Natural killer cell (primary cell): ENCODE measurements around the gene OLFM1. TPM values are rescaled to one million over a fixed set of nuclear protein-coding genes. Genes with fewer than 3 reads are reported as not detected.

Experiments
- ATAC-seq, 3 donors: fragments of 150-1000 bp in 2 of 3; fragments of 200-7000 bp in 1 of 3; cut with Tn5 transposase; 1 replicate in 1 of 3; 2 replicates in 2 of 3; pipeline ENCODE4 v1.10.0; 2021; ENCODE audit warnings: mild to moderate bottlenecking in 2 of 3, moderate library complexity in 2 of 3
- DNase-seq, 2 donors: peaks; one replicate each; pipeline versions ENCODE4 v3.0.0 to v3.0.0-alpha.2; 2013 to 2021; ENCODE audit warnings: mixed read lengths in 1 of 2
- H3K27ac ChIP-seq: one replicate; pipeline ENCODE4 v1.5.1; 2013; ENCODE audit warnings: mild to moderate bottlenecking, low read length
- H3K27me3 ChIP-seq: one replicate; pipeline ENCODE4 v1.6.1; 2013; ENCODE audit warnings: low read length; ENCODE audit not compliant: control insufficient read depth, insufficient read depth
- H3K36me3 ChIP-seq: one replicate; pipeline ENCODE4 v1.6.1; 2013; ENCODE audit warnings: low read length; ENCODE audit not compliant: control insufficient read depth, insufficient read depth
- H3K4me1 ChIP-seq: one replicate; pipeline ENCODE4 v1.6.1; 2013; ENCODE audit warnings: low read length; ENCODE audit not compliant: control insufficient read depth, insufficient read depth
- H3K4me3 ChIP-seq: one replicate; pipeline ENCODE4 v1.5.1; 2013; ENCODE audit warnings: low read length
- H3K9me3 ChIP-seq: one replicate; pipeline ENCODE4 v1.6.1; 2013; ENCODE audit warnings: low read length; ENCODE audit not compliant: control insufficient read depth, insufficient read depth
- H3K27ac Mint-ChIP-seq, 2 donors: one replicate each; pipeline ENCODE4 v1.8.0; 2022; ENCODE audit warnings: mild to moderate bottlenecking in 2 of 2, mixed read lengths in 2 of 2, moderate library complexity in 1 of 2
- H3K27me3 Mint-ChIP-seq, 2 donors: one replicate each; pipeline ENCODE4 v1.8.0; 2022; ENCODE audit warnings: low read depth in 2 of 2, mixed read lengths in 2 of 2
- H3K36me3 Mint-ChIP-seq: one replicate; pipeline ENCODE4 v1.8.0; 2022; ENCODE audit warnings: mixed read lengths
- H3K4me1 Mint-ChIP-seq, 2 donors: one replicate each; pipeline ENCODE4 v1.8.0; 2022; ENCODE audit warnings: mixed read lengths in 2 of 2
- H3K4me3 Mint-ChIP-seq: one replicate; pipeline ENCODE4 v1.8.0; 2022; ENCODE audit warnings: mild to moderate bottlenecking, moderate library complexity, mixed read lengths
- H3K9me3 Mint-ChIP-seq, 2 donors: one replicate each; pipeline ENCODE4 v1.8.0; 2022; ENCODE audit warnings: mixed read lengths in 2 of 2
- WGBS: methylation state at CpG from one replicate; pipeline ENCODE4 v1.1.7; 2013; ENCODE audit warnings: missing lambda C conversion rate; ENCODE audit not compliant: insufficient coverage; 5-methylcytosine and 5-hydroxymethylcytosine counted together
- intact Hi-C: fragments of 100-400 bp; cut with micrococcal nuclease; formaldehyde crosslinking; loops from one replicate; pipeline ENCODE4 v1.14.2; 2022
- total RNA-seq, 4 donors: library from RNA; stranded (reverse); fragments of 120-200 nt in 1 of 4; gene quantifications; one replicate each; pipeline versions ENCODE4 v1.2.3 to v1.2.4, GENCODE V29; 2013 to 2022
- TF ChIP-seq, protein P1 (sequence below): fragments of 200-600 bp; IDR thresholded peaks from one replicate; pipeline ENCODE4 v1.8.0; 2022; ENCODE audit warnings: antibody characterized with exemption

OLFM1 gene
- total RNA-seq, 3 donors from 2014 or later (not counting 1 experiment from before 2014, with no cell fraction given): 0.18 TPM; not detected in 2

DNA sequence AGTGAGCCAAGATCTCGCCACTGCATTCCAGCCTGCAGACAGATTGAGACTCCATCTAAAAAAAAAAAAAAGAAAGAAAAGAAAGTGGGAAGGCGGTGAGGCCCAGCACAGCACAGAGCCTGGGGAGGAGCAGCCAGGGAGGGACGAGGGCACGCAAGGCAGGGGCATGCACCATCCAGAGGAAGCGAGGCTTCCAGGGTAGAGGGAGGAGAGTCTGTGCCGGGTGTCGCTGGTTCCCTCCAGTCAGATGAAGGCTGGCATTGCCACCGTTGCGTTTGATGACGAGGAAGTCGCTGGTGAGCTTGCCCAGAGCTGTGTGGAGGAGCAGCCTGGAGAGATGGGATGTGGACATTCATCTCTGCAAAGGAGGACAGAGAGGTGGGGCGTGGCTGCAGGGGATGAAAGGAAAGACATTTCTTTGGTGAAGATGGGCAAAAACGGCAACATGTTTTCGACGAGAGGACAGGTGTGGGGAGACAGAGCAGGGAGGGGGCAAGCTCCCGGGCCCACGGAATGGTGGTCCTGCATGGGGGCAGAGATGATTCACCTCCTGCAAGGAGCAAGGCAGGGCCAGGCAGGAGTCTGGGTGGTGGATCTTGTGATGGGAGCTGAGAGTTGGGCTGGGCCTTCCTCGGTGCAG, 18.6 kb upstream of the OLFM1 start:
- no peaks in the 10 kb centered on the region for H3K4me1 Mint-ChIP-seq
- TF ChIP-seq, protein P1, sequence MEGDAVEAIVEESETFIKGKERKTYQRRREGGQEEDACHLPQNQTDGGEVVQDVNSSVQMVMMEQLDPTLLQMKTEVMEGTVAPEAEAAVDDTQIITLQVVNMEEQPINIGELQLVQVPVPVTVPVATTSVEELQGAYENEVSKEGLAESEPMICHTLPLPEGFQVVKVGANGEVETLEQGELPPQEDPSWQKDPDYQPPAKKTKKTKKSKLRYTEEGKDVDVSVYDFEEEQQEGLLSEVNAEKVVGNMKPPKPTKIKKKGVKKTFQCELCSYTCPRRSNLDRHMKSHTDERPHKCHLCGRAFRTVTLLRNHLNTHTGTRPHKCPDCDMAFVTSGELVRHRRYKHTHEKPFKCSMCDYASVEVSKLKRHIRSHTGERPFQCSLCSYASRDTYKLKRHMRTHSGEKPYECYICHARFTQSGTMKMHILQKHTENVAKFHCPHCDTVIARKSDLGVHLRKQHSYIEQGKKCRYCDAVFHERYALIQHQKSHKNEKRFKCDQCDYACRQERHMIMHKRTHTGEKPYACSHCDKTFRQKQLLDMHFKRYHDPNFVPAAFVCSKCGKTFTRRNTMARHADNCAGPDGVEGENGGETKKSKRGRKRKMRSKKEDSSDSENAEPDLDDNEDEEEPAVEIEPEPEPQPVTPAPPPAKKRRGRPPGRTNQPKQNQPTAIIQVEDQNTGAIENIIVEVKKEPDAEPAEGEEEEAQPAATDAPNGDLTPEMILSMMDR: no peak
- no peak for DNase-seq

DNA sequence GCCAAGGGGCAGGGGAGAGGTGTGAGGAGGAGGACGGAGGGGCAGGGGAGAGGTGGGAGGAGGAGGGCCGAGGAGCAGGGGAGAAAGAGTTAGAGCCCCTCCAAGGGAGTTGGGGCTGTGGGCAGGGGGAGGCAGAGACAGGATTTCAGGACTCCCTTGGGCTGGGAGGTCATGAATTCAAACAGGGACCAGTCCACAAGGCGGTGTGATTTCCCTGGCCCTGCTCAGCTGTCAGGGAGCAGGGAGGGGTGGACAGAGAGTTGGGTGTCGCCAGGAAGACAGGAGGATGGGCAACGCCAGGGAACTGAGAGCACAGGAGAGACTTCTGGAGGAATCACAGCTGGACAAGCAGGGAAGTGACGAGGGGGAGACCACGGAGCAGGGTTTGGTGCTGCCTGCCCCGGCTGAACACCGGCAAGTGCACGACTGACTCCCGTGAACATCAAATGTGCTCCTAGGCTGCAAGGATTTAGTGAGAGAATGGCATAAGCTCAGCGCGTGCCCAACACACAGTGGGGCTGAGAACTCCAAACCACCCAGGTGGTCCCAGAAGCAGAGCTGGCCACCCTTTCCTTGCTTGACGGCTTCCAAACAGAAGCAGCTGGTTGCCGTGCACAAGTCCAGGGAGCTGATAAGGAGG, 17.8 kb upstream of the OLFM1 start:
- Histone ChIP-seq H3K4me3 (no peak overlapping the region), H3K9me3 (no peaks in the 10 kb centered on the region), H3K36me3 (no peaks in the 10 kb centered on the region), H3K27ac (no peak overlapping the region), H3K27me3 (no peaks in the 10 kb centered on the region), H3K4me1 (no peaks in the 10 kb centered on the region)
- intact Hi-C loops: no loop called here
- H3K4me3 Mint-ChIP-seq: no peak overlapping the region
- H3K27me3 Mint-ChIP-seq: peaks cover 14 to 19% of the 10 kb centered on the region in 2 donors
- ATAC-seq: no peak
- 51% methylated on average over 15 of the region's 15 CpGs for WGBS
- H3K36me3 Mint-ChIP-seq: no peaks in the 10 kb centered on the region
- no peaks in the 10 kb centered on the region for H3K4me1 Mint-ChIP-seq
- TF ChIP-seq, protein P1: no peak
- DNase-seq: no peak
- H3K9me3 Mint-ChIP-seq: no peaks in the 10 kb centered on the region
- H3K27ac Mint-ChIP-seq: no peak overlapping the region

More for the DNA sequence above, 18.6 kb upstream of the OLFM1 start:
- H3K4me3 ChIP-seq: no peak overlapping the region
- no peaks in the 10 kb centered on the region for H3K27me3 ChIP-seq
- peaks cover 16 to 19% of the 10 kb centered on the region in 2 donors for H3K27me3 Mint-ChIP-seq
- no peaks in the 10 kb centered on the region for H3K36me3 Mint-ChIP-seq
- intact Hi-C loops: no loop called here
- no peak overlapping the region for H3K27ac Mint-ChIP-seq
- peaks cover under 1% of the 10 kb centered on the region for H3K9me3 ChIP-seq
- no peaks in the 10 kb centered on the region for H3K4me1 ChIP-seq
- ATAC-seq: no peak
- H3K9me3 Mint-ChIP-seq: no peaks in the 10 kb centered on the region
- H3K27ac ChIP-seq: no peak overlapping the region
- no peak overlapping the region for H3K4me3 Mint-ChIP-seq
- WGBS: 77% methylated on average over 18 of the region's 18 CpGs
- no peaks in the 10 kb centered on the region for H3K36me3 ChIP-seq

DNA sequence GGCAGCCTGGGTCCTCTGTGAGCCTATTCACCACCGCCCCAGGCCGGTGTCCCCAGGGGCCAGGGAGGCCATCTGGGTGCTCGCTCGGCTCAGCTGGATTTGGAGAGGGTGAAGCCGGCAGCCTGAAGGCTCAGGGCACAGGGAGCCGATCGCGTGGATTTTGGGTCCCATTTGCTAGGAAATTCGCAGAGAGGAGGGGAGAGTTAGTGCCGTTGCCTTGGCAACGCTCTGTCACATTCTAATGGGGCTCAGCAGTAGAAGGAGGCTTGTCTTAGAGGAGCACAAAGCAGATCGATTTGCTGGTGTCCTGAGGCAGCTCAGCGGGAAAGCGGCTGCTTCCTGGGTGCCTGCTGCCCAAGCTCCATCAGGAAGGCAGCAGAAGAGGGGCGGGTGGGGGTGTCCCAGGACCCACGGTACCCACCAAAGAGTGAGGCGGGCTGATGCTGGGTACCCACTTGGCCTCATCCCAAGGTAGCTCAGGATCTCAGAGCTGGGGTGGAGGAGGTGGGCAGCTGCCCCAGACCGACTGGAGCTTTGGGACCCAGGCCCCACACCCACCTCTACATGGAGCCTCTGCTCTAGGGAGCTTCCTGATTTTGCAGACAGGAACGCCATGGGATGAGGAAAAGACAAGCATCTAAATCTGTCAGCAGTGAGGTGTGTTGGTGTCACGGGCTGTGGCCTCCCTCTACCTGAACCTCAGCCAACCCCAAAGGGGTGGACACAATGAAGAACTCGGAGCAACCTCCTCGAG, 17.1 kb upstream of the OLFM1 start:
- ATAC-seq (no peak), DNase-seq (no peak)
- H3K36me3 ChIP-seq: no peaks in the 10 kb centered on the region
- H3K36me3 Mint-ChIP-seq: no peaks in the 10 kb centered on the region
- H3K9me3 Mint-ChIP-seq: no peaks in the 10 kb centered on the region
- H3K4me1 Mint-ChIP-seq: no peaks in the 10 kb centered on the region
- H3K27ac Mint-ChIP-seq: no peak overlapping the region
- H3K9me3 ChIP-seq: no peaks in the 10 kb centered on the region
- H3K27me3 Mint-ChIP-seq: peaks cover 16 to 19% of the 10 kb centered on the region in 2 donors
- intact Hi-C loops: no loop called here
- no peak overlapping the region for H3K27ac ChIP-seq
- H3K4me1 ChIP-seq: no peaks in the 10 kb centered on the region
- 51% methylated on average over 21 of the region's 22 CpGs for WGBS
- no peak overlapping the region for H3K4me3 ChIP-seq
- no peaks in the 10 kb centered on the region for H3K27me3 ChIP-seq
- TF ChIP-seq, protein P1: no peak
- H3K4me3 Mint-ChIP-seq: no peak overlapping the region
